AG04450 (cell line): ENCODE measurements around the gene COL26A1. TPM values are rescaled to one million over a fixed set of nuclear protein-coding genes. Genes with fewer than 3 reads are reported as not detected.

ENCODE experiments used
- CTCF ChIA-PET: fragments of 300-600, 350-600 bp; formaldehyde crosslinking; extraction: SDS; loops from one replicate; lab custom pipeline; 2022; ENCODE audit warnings: antibody characterized with exemption, inconsistent platforms; lab: Charles Lee
- POLR2A ChIA-PET: fragments of 350-600 bp; formaldehyde crosslinking; extraction: SDS; loops from one replicate; lab custom pipeline; 2021; ENCODE audit warnings: antibody characterized with exemption, inconsistent platforms; lab: Yijun Ruan, JAX
- DNase-seq: peaks from one replicate; pipeline ENCODE4 v3.0.0-alpha.2; 2011; ENCODE audit warnings: low read depth, low spot score
- H3K27ac ChIP-seq: one replicate; pipeline ENCODE4 v1.5.1; 2012; ENCODE audit warnings: low read depth, low read length, control low read depth
- H3K27me3 ChIP-seq: one replicate; pipeline ENCODE4 v1.6.0; 2012; ENCODE audit warnings: low read length; ENCODE audit not compliant: control insufficient read depth, insufficient read depth
- H3K4me3 ChIP-seq: 2 replicates; pipeline ENCODE4 v1.5.1; 2011; ENCODE audit warnings: mild to moderate bottlenecking, low read depth, low read length, control low read depth
- H3K9me3 ChIP-seq: 2 replicates; pipeline ENCODE4 v1.5.1; 2012; ENCODE audit warnings: low read length; ENCODE audit not compliant: control insufficient read depth, insufficient read depth
- CTCF ChIP-seq: IDR thresholded peaks from 2 replicates; pipeline ENCODE4 v1.5.1; 2011; ENCODE audit warnings: low read depth, low read length, control low read depth, inconsistent platforms
- polyA plus RNA-seq: library from polyadenylated mRNA; depleted of rRNA; stranded (reverse); fragments of >200 nt; gene quantifications from 2 replicates; pipeline ENCODE4 v1.2.3, GENCODE V29; 2011

The COL26A1 gene
- polyA plus RNA-seq, 1 experiment = 0.06 TPM

- no peaks in the 10 kb centered on the region for H3K27me3 ChIP-seq
- CTCF ChIA-PET = interaction anchor here (1.3 kb wide), 1 partner anchor 9 kb away, joined by 3 read pairs; no protein-coding TSS in a partner anchor
- H3K9me3 ChIP-seq = no peaks in the 10 kb centered on the region
Measured at GRCh38 chr7:101419831-101420230, 57.2 kb downstream of the COL26A1 start.

GRCh38 chr7:101420436-101420835 lies 57.8 kb downstream of the COL26A1 start:
- CTCF ChIA-PET = no interaction called here

More at GRCh38 chr7:101419831-101420230, 57.2 kb downstream of the COL26A1 start:
- no peak for TF ChIP-seq CTCF
- no peak overlapping the region for H3K4me3 ChIP-seq
- POLR2A ChIA-PET = no interaction called here
- no peak for DNase-seq
- no peak overlapping the region for H3K27ac ChIP-seq

GRCh38 chr7:101422356-101423195 lies 59.9 kb downstream of the COL26A1 start:
- POLR2A ChIA-PET = no interaction called here
- no peak for TF ChIP-seq CTCF
- H3K4me3 ChIP-seq = no peak overlapping the region
- no peak overlapping the region for H3K27ac ChIP-seq
- CTCF ChIA-PET = interaction anchor here (0.6 to 1.1 kb wide), 2 partner anchors 12 to 58 kb away, joined by 4 to 5 read pairs; no protein-coding TSS in a partner anchor
- DNase-seq = no peak
- no peaks in the 10 kb centered on the region for H3K9me3 ChIP-seq
- H3K27me3 ChIP-seq = no peaks in the 10 kb centered on the region

More at GRCh38 chr7:101420436-101420835, 57.8 kb downstream of the COL26A1 start:
- TF ChIP-seq CTCF = no peak
- no peak for DNase-seq
- H3K9me3 ChIP-seq = no peaks in the 10 kb centered on the region
- H3K27me3 ChIP-seq = no peaks in the 10 kb centered on the region
- POLR2A ChIA-PET = no interaction called here
- H3K27ac ChIP-seq = no peak overlapping the region
- no peak overlapping the region for H3K4me3 ChIP-seq

GRCh38 chr7:101426303-101427011 lies 63.8 kb downstream of the COL26A1 start:
- no peak overlapping the region for H3K4me3 ChIP-seq
- ChIA-PET CTCF (interaction anchor here (0.5 to 0.7 kb wide), 3 partner anchors 32 to 257 kb away, joined by 3 to 8 read pairs (median 5); no protein-coding TSS in a partner anchor), POLR2A (interaction anchor here (0.6 kb wide), 1 partner anchor 62 kb away, joined by 3 read pairs; no protein-coding TSS in a partner anchor)
- DNase-seq = no peak
- H3K27me3 ChIP-seq = no peaks in the 10 kb centered on the region
- no peak overlapping the region for H3K27ac ChIP-seq
- no peaks in the 10 kb centered on the region for H3K9me3 ChIP-seq
- TF ChIP-seq CTCF = no peak
